ENCODE data around the gene ATRN.
"Not testable (repeated sequence)": the region's sequence is repeated elsewhere in the genome, so short reads cannot be mapped to it uniquely, and the experiment has no call there.

The ATRN gene

DNA sequence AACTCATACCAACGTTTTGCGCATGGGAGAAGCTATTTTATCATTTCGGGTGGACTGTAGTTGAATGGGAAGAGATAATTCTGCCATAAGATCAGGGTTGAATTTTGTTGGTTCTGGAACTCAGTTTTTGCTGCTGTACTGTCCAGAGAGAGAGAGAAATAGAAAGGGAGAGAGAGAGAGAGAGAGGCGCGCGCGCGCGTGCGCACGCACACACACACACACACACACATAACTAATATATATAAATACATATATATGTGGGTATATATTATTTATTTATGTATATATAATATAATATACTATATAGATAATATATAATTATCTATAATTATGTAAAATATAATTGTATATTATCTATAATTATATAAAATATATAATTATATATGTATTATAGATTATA is 21.9 kb downstream of the ATRN start:
- TF ChIP-seq, protein P1, sequence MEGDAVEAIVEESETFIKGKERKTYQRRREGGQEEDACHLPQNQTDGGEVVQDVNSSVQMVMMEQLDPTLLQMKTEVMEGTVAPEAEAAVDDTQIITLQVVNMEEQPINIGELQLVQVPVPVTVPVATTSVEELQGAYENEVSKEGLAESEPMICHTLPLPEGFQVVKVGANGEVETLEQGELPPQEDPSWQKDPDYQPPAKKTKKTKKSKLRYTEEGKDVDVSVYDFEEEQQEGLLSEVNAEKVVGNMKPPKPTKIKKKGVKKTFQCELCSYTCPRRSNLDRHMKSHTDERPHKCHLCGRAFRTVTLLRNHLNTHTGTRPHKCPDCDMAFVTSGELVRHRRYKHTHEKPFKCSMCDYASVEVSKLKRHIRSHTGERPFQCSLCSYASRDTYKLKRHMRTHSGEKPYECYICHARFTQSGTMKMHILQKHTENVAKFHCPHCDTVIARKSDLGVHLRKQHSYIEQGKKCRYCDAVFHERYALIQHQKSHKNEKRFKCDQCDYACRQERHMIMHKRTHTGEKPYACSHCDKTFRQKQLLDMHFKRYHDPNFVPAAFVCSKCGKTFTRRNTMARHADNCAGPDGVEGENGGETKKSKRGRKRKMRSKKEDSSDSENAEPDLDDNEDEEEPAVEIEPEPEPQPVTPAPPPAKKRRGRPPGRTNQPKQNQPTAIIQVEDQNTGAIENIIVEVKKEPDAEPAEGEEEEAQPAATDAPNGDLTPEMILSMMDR (IDR thresholded peaks at IDR 0.05; ENCODE audit: low read depth, low read length), result no peak
- no peak overlapping the region for H3K4me3 ChIP-seq (ENCODE audit: low read depth, low read length)

DNA sequence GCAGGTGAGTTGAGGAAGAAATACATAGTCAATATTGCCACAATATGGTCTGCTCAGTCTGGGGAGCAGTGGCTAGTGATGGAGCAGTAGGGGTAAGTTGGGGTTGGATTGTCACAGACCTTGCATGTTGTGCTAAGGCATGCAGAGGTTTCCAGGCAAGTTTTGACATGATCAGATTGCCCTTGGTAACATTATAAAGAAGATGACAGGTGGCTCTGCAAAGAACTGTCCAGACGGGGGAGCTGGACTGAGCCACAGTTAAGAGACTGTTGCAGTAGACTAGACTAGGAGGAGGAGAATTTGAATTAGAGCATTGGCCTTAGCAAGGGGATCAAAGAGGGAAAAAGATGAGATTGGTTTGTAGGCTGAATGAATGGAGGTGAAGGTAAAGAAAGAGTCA is 23.4 kb downstream of the ATRN start:
- TF ChIP-seq, protein P1 (IDR thresholded peaks at IDR 0.05; ENCODE audit: low read depth, low read length), result no peak

DNA sequence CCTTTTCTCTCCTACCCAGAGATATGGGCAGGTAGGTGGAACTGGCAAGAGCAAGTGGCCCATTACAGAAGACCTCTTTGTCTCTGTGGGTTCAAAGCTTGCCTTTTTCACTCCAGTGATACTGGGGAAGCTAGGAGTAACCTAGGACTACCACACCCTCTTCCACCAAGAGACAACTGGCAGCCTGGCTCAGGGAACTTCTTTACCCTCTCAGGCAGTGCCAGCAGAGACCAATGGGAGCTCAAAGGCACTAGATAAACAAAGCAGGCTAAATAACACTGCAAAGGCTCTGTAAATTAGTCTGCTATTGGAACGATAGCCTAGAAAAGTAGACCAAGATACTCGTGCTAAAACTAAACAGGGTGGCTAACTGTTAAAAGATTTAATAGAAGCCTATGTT is 32.1 kb downstream of the ATRN start:
- TF ChIP-seq, protein P1 (IDR thresholded peaks at IDR 0.05; ENCODE audit: low read depth, low read length), result no peak
- no peak overlapping the region for H3K4me3 ChIP-seq (ENCODE audit: low read depth, low read length)

More for the DNA sequence above, 23.4 kb downstream of the ATRN start:
- H3K4me3 ChIP-seq (ENCODE audit: low read depth, low read length), result no peak overlapping the region

DNA sequence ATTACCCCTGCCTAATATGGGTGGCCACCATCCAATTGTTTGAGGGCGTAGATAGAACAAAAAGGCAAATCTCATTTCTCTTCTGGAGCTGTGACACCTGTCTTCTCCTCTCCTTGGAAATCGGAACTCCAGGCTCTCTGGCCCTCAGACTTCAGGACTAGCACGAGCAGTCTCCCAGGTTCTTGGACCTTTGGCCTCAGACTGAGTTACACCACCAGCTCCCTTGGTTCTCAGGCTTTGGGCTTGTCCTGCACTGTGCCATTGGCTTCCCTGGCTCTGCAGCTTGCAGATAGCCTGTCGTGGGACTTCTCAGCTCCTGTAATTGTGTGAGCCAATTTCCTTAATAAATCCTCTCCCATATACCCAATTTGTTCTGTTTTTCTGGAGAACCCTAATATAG is 34.3 kb downstream of the ATRN start:
- no peak overlapping the region for H3K4me3 ChIP-seq (ENCODE audit: low read depth, low read length)
- TF ChIP-seq, protein P1 (IDR thresholded peaks at IDR 0.05; ENCODE audit: low read depth, low read length), result no peak

DNA sequence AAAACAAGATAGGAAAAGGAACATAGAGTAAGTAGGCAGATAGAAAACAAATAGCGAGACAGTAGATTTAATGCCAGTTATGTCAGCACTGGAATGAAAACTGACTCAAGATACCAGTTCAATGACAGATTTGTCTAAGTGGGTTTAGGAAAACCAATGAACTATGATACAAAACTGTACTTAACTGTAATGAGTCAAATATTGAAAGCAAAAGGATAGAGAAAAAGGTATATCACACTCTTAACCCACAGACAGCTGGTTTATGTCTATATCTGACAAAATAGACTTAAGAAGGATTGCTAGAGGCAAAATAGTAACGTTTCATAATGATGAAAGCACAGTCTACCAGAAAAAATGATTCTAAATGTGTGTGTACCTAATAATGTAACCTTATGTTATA is 38.2 kb downstream of the ATRN start:
- H3K4me3 ChIP-seq (ENCODE audit: low read depth, low read length), result no peak overlapping the region
- TF ChIP-seq, protein P1 (IDR thresholded peaks at IDR 0.05; ENCODE audit: low read depth, low read length), result no peak

DNA sequence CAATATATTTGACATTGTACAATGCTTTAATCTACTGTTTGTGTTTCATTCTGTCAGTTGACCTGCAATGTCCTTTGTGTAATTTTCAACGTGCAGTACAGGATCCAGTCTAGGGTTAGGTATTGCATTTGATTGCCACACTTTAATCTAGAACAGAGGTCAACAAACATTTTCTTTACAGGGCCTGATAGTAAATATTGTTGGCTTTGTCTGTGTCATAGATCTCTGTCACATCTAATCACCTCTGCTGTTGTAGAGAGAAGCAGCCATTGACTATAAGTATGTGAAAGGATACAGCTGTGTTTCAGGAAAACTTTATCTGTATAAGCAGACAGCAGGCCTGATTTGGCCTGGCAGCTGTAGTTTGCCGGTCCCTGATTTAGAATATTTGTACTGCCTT is 39.3 kb downstream of the ATRN start:
- TF ChIP-seq, protein P1 (IDR thresholded peaks at IDR 0.05; ENCODE audit: low read depth, low read length), result no peak
- no peak overlapping the region for H3K4me3 ChIP-seq (ENCODE audit: low read depth, low read length)

DNA sequence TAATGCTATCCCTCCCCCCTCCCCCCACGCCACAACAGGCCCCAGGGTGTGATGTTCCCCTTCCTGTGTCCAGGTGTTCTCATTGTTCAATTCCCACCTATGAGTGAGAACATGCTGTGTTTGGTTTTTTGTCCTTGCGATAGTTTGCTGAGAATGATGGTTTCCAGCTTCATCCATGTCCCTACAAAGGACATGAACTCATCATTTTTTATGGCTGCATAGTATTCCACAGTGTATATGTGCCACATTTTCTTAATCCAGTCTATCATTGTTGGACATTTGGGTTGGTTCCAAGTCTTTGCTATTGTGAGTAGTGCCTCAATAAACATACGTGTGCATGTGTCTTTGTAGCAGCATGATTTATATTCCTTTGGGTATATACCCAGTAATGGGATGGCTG is 41.4 kb downstream of the ATRN start:
- not testable (repeated sequence) for H3K4me3 ChIP-seq (ENCODE audit: low read depth, low read length)

DNA sequence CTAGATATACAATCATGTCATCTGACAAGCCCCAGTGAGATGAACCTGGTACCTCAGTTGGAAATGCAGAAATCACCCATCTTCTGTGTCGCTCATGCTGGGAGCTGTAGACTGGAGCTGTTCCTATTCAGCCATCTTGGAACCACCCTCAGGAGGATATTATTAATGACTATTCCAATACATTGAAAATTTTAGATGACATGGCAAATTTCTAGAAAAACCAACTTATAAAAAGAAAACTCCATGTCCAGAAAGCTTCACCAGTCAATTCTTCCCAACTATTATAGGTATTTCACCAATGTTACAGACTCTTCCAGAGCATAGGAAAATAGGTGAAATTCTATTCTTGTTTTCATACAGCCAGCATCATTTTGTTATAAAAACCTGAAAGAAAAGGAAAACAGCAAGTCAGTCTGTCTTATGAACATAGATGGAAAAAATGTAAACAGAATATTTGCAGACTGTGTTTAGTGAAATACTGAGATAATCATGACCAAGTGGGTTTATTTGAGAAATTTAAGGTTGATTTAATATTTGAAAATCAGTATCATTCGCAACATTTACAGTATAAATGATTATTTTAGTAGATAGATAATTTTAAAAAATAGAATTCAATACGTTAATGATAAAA is 43.3 kb downstream of the ATRN start:
- TF ChIP-seq, protein P1 (IDR thresholded peaks at IDR 0.05; ENCODE audit: low read depth, low read length), result no peak
- no peak overlapping the region for H3K4me3 ChIP-seq (ENCODE audit: low read depth, low read length)
